DLD1 (cell line): ENCODE data around the gene MBOAT1.
"Not testable (repeated sequence)": the region's sequence is repeated elsewhere in the genome, so short reads cannot be mapped to it uniquely, and the experiment has no call there.

Experiments used
- in situ Hi-C: cut with HindIII; loops from 2 replicates; pipeline ENCODE4 v1.10.0; 2017; ENCODE audit warnings: low sequenced_read_pairs

The MBOAT1 gene

GRCh38 chr6:20173833-20174792 is 38.2 kb downstream of the MBOAT1 start:
- in situ Hi-C loops = no loop called here

- in situ Hi-C loops = no loop called here
These were observed 39.3 kb downstream of the MBOAT1 start for GRCh38 chr6:20172842-20173456.

GRCh38 chr6:20170455-20171148 is 41.7 kb downstream of the MBOAT1 start:
- in situ Hi-C loops = no loop called here

- in situ Hi-C loops = no loop called here
These were observed 42.5 kb downstream of the MBOAT1 start for GRCh38 chr6:20169786-20170185.

- in situ Hi-C loops = no loop called here
These were observed 43.1 kb downstream of the MBOAT1 start for GRCh38 chr6:20169119-20169557.

- in situ Hi-C loops = no loop called here
These were observed 43.6 kb downstream of the MBOAT1 start for GRCh38 chr6:20168690-20169089.

GRCh38 chr6:20167601-20168000 is 44.7 kb downstream of the MBOAT1 start:
- in situ Hi-C loops = no loop called here

- in situ Hi-C loops = no loop called here
These were observed 46.1 kb downstream of the MBOAT1 start for GRCh38 chr6:20166210-20166609.

- in situ Hi-C loops = no loop called here
These were observed 49.8 kb downstream of the MBOAT1 start for GRCh38 chr6:20162515-20162914.

- in situ Hi-C loops = no loop called here
These were observed 51.6 kb downstream of the MBOAT1 start for GRCh38 chr6:20160541-20161283.

GRCh38 chr6:20159781-20160540 is 52.3 kb downstream of the MBOAT1 start:
- in situ Hi-C loops = no loop called here

- in situ Hi-C loops = no loop called here
These were observed 53.2 kb downstream of the MBOAT1 start for GRCh38 chr6:20159098-20159497.

- in situ Hi-C loops = no loop called here
These were observed 53.6 kb downstream of the MBOAT1 start for GRCh38 chr6:20158676-20159075.

GRCh38 chr6:20156824-20157223 is 55.4 kb downstream of the MBOAT1 start:
- in situ Hi-C loops = no loop called here

- in situ Hi-C loops = no loop called here
These were observed 57.5 kb downstream of the MBOAT1 start for GRCh38 chr6:20154753-20155152.

GRCh38 chr6:20153194-20153593 is 59.1 kb downstream of the MBOAT1 start:
- in situ Hi-C loops = no loop called here

GRCh38 chr6:20148433-20148832 is 63.8 kb downstream of the MBOAT1 start:
- in situ Hi-C loops = no loop called here

GRCh38 chr6:20147469-20147868 is 64.8 kb downstream of the MBOAT1 start:
- in situ Hi-C loops = no loop called here

- in situ Hi-C loops = not testable (repeated sequence)
These were observed 65.4 kb downstream of the MBOAT1 start for GRCh38 chr6:20146831-20147230.

GRCh38 chr6:20146291-20146690 is 66.0 kb downstream of the MBOAT1 start:
- in situ Hi-C loops = no loop called here
